ENCODE measurements around the gene VPS37B.

VPS37B gene

GRCh38 chr12:122864894-122865253 is 31.1 kb downstream of the VPS37B start:
- H3K79me2 ChIP-seq (ENCODE audit: low read length), result peaks cover 42% of the 10 kb centered on the region
- H3F3A ChIP-seq (ENCODE audit: insufficient read depth, low read length), result 0 out of 2 replicates have a peak, but pooled peaks cover 11% of the 10 kb centered on the region
- H2AFZ ChIP-seq (ENCODE audit: low read length), result no peak overlapping the region
- no peaks in the 10 kb centered on the region for H3K36me3 ChIP-seq (replicated peaks; ENCODE audit: insufficient read depth, low read length)
- H3K4me1 ChIP-seq (ENCODE audit: low read length), result no peaks in the 10 kb centered on the region
- no peaks in the 10 kb centered on the region for H3K9me3 ChIP-seq (replicated peaks; ENCODE audit: insufficient read depth, low read length)
- H3K27me3 ChIP-seq (replicated peaks; ENCODE audit: insufficient read depth, low read length), result no peaks in the 10 kb centered on the region
- no peaks in the 10 kb centered on the region for H3K9me2 ChIP-seq (replicated peaks; ENCODE audit: insufficient read depth, low read length)
- no peak overlapping the region for H3K9ac ChIP-seq (ENCODE audit: low read length)
- no peak for DNase-seq
- TF ChIP-seq CTCF (IDR thresholded peaks at IDR 0.05; ENCODE audit: low read length) (no peak), EZH2phosphoT487 (IDR thresholded peaks at IDR 0.05; ENCODE audit: low read length) (no peak), EZH2 (optimal IDR thresholded peaks at IDR 0.05; ENCODE audit: low read depth, low read length) (no peak)
- H3K27ac ChIP-seq (ENCODE audit: low read length), result no peak overlapping the region
- no peak overlapping the region for H3K4me3 ChIP-seq (ENCODE audit: low read length)
- no peak overlapping the region for H3K4me2 ChIP-seq (ENCODE audit: low read depth, low read length)
- H4K20me1 ChIP-seq (ENCODE audit: insufficient read depth, low read length), result no peaks in the 10 kb centered on the region

GRCh38 chr12:122862872-122863701 is 32.8 kb downstream of the VPS37B start:
- Histone ChIP-seq H3K4me3 (ENCODE audit: low read length) (no peak overlapping the region), H4K20me1 (ENCODE audit: insufficient read depth, low read length) (no peaks in the 10 kb centered on the region), H3F3A (ENCODE audit: insufficient read depth, low read length) (0 out of 2 replicates have a peak, but pooled peaks cover 5% of the 10 kb centered on the region), H3K79me2 (ENCODE audit: low read length) (peaks cover 25% of the 10 kb centered on the region), H3K4me2 (ENCODE audit: low read depth, low read length) (no peak overlapping the region), H3K4me1 (ENCODE audit: low read length) (no peaks in the 10 kb centered on the region), H3K9me3 (replicated peaks; ENCODE audit: insufficient read depth, low read length) (no peaks in the 10 kb centered on the region), H3K27me3 (replicated peaks; ENCODE audit: insufficient read depth, low read length) (no peaks in the 10 kb centered on the region), H2AFZ (ENCODE audit: low read length) (no peak overlapping the region), H3K27ac (ENCODE audit: low read length) (no peak overlapping the region; the same call in 1 of the 2 replicates), H3K36me3 (replicated peaks; ENCODE audit: insufficient read depth, low read length) (no peaks in the 10 kb centered on the region), H3K9me2 (replicated peaks; ENCODE audit: insufficient read depth, low read length) (no peaks in the 10 kb centered on the region), H3K9ac (ENCODE audit: low read length) (no peak overlapping the region)
- no peak for TF ChIP-seq EZH2 (optimal IDR thresholded peaks at IDR 0.05; ENCODE audit: low read depth, low read length)
- TF ChIP-seq EZH2phosphoT487 (IDR thresholded peaks at IDR 0.05; ENCODE audit: low read length), result no peak
- no peak for TF ChIP-seq CTCF (IDR thresholded peaks at IDR 0.05; ENCODE audit: low read length)
- no peak for DNase-seq

- Histone ChIP-seq H4K20me1 (ENCODE audit: insufficient read depth, low read length) (no peaks in the 10 kb centered on the region), H3F3A (ENCODE audit: insufficient read depth, low read length) (0 out of 2 replicates have a peak, but pooled peaks cover 5% of the 10 kb centered on the region), H3K4me2 (ENCODE audit: low read depth, low read length) (no peak overlapping the region), H3K79me2 (ENCODE audit: low read length) (peaks cover 17% of the 10 kb centered on the region), H3K27ac (ENCODE audit: low read length) (no peak overlapping the region), H3K4me1 (ENCODE audit: low read length) (no peaks in the 10 kb centered on the region), H3K9me3 (replicated peaks; ENCODE audit: insufficient read depth, low read length) (no peaks in the 10 kb centered on the region), H3K27me3 (replicated peaks; ENCODE audit: insufficient read depth, low read length) (no peaks in the 10 kb centered on the region), H2AFZ (ENCODE audit: low read length) (no peak overlapping the region), H3K4me3 (ENCODE audit: low read length) (no peak overlapping the region), H3K36me3 (replicated peaks; ENCODE audit: insufficient read depth, low read length) (no peaks in the 10 kb centered on the region), H3K9me2 (replicated peaks; ENCODE audit: insufficient read depth, low read length) (no peaks in the 10 kb centered on the region), H3K9ac (ENCODE audit: low read length) (no peak overlapping the region)
- TF ChIP-seq EZH2phosphoT487 (IDR thresholded peaks at IDR 0.05; ENCODE audit: low read length) (no peak), EZH2 (optimal IDR thresholded peaks at IDR 0.05; ENCODE audit: low read depth, low read length) (no peak), CTCF (IDR thresholded peaks at IDR 0.05; ENCODE audit: low read length) (no peak)
- DNase-seq, result no peak
Observed at GRCh38 chr12:122862110-122862634, 33.8 kb downstream of the VPS37B start.
